ENCODE measurements around the gene STAMBP.

DNA sequence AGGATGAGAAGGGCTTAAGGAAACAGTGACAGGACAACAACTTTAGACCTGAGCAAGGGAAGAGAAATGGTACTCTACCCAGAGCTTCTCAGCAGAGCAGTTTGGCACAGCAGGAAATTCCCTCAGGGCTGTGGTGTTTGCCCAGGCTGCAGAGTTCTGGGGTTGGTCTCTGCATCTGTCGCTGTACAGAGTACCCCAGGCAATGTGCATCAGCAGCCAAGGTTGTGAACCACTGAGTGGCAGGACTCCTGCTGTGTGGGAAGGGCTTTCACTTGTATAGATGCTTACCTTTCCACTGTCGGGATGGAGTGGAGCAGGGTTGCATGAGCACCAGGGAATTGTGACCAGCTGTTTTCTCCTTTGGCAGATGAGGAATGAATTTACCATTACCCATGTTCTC lies 21.2 kb downstream of the STAMBP start:
- TF ChIP-seq, protein P1, sequence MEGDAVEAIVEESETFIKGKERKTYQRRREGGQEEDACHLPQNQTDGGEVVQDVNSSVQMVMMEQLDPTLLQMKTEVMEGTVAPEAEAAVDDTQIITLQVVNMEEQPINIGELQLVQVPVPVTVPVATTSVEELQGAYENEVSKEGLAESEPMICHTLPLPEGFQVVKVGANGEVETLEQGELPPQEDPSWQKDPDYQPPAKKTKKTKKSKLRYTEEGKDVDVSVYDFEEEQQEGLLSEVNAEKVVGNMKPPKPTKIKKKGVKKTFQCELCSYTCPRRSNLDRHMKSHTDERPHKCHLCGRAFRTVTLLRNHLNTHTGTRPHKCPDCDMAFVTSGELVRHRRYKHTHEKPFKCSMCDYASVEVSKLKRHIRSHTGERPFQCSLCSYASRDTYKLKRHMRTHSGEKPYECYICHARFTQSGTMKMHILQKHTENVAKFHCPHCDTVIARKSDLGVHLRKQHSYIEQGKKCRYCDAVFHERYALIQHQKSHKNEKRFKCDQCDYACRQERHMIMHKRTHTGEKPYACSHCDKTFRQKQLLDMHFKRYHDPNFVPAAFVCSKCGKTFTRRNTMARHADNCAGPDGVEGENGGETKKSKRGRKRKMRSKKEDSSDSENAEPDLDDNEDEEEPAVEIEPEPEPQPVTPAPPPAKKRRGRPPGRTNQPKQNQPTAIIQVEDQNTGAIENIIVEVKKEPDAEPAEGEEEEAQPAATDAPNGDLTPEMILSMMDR (IDR thresholded peaks at IDR 0.05): no peak
- no peak for TF ChIP-seq POLR2A (IDR thresholded peaks at IDR 0.05)
